CD14-positive monocyte (primary cell): ENCODE results near the gene MITF. TPM values are rescaled to one million over a fixed set of nuclear protein-coding genes. Genes with fewer than 3 reads are reported as not detected.

Source experiments
- DNase-seq, 3 donors: peaks; one replicate each; pipeline ENCODE4 v3.0.0-alpha.2; 2011 to 2022
- H2AFZ ChIP-seq: 2 replicates; pipeline ENCODE4 v1.6.0; 2012; ENCODE audit warnings: mild to moderate bottlenecking, low read depth, low read length, inconsistent platforms; ENCODE audit not compliant: insufficient read depth, poor library complexity, severe bottlenecking
- H3K27ac ChIP-seq, 2 donors: 1 replicate in 1 of 2; 2 replicates in 1 of 2; pipeline ENCODE4 v1.5.1; 2012 to 2013; ENCODE audit warnings: low read length in 2 of 2, control low read depth in 1 of 2, inconsistent platforms in 1 of 2, low read depth in 1 of 2, mild to moderate bottlenecking in 1 of 2
- H3K27me3 ChIP-seq, 2 donors: one replicate each; pipeline versions ENCODE4 v1.6.0 to v1.6.1; 2011 to 2013; ENCODE audit warnings: low read length in 2 of 2; ENCODE audit not compliant: control insufficient read depth in 2 of 2, insufficient read depth in 2 of 2
- H3K36me3 ChIP-seq, 2 donors: replicated peaks in 1 of 2; 1 replicate in 1 of 2; 2 replicates in 1 of 2; pipeline versions ENCODE4 v1.5.1 to v1.6.1; 2012 to 2013; ENCODE audit warnings: low read length in 2 of 2, control low read depth in 1 of 2, inconsistent platforms in 1 of 2, mild to moderate bottlenecking in 1 of 2; ENCODE audit not compliant: insufficient read depth in 2 of 2, control insufficient read depth in 1 of 2
- H3K4me1 ChIP-seq, 2 donors: 1 replicate in 1 of 2; 2 replicates in 1 of 2; pipeline versions ENCODE4 v1.5.1 to v1.6.1; 2012 to 2013; ENCODE audit warnings: low read length in 2 of 2, control low read depth in 1 of 2, inconsistent platforms in 1 of 2, mild to moderate bottlenecking in 1 of 2, moderate library complexity in 1 of 2; ENCODE audit not compliant: insufficient read depth in 2 of 2, control insufficient read depth in 1 of 2
- H3K4me2 ChIP-seq: replicated peaks from 2 replicates; pipeline ENCODE3; 2012; ENCODE audit warnings: low read length, moderate library complexity, mild to moderate bottlenecking; ENCODE audit not compliant: poor library complexity, severe bottlenecking; ENCODE audit errors: extremely low read depth
- H3K4me3 ChIP-seq, 3 experiments: fragments of 200-600 bp in 1 of 3; sonication (generic) in 1 of 3; replicated peaks in 1 of 3; 1 replicate in 2 of 3; 2 replicates in 1 of 3; pipeline ENCODE4 v1.5.1; 2011 to 2013; ENCODE audit warnings: low read length in 3 of 3, mild to moderate bottlenecking in 3 of 3, control low read depth in 2 of 3, low read depth in 2 of 3, inconsistent platforms in 1 of 3, moderate library complexity in 1 of 3
- H3K79me2 ChIP-seq: 2 replicates; pipeline ENCODE4 v1.6.0; 2012; ENCODE audit warnings: mild to moderate bottlenecking, control low read depth, inconsistent platforms, low read length, moderate library complexity; ENCODE audit not compliant: insufficient read depth
- H3K9ac ChIP-seq: 2 replicates; pipeline ENCODE4 v1.6.0; 2017; ENCODE audit warnings: low read length, mild to moderate bottlenecking; ENCODE audit not compliant: insufficient read depth, poor library complexity, severe bottlenecking
- H3K9me3 ChIP-seq, 2 donors: replicated peaks in 1 of 2; 1 replicate in 1 of 2; 2 replicates in 1 of 2; pipeline versions ENCODE4 v1.5.1 to v1.6.1; 2012 to 2013; ENCODE audit warnings: low read length in 2 of 2, control low read depth in 1 of 2; ENCODE audit not compliant: control insufficient read depth in 1 of 2, insufficient read depth in 1 of 2
- H4K20me1 ChIP-seq: 2 replicates; pipeline ENCODE4 v1.6.0; 2012; ENCODE audit warnings: mild to moderate bottlenecking, low read length, control low read depth, moderate library complexity; ENCODE audit not compliant: insufficient read depth
- H3K27ac Mint-ChIP-seq, 7 donors: one replicate each; pipeline ENCODE4 v1.8.0; 2020; ENCODE audit warnings: mild to moderate bottlenecking in 7 of 7, mixed read lengths in 7 of 7, moderate library complexity in 6 of 7, inconsistent platforms in 2 of 7
- H3K27me3 Mint-ChIP-seq, 3 donors: one replicate each; pipeline ENCODE4 v1.8.0; 2021 to 2022; ENCODE audit warnings: low read depth in 3 of 3, mild to moderate bottlenecking in 3 of 3, mixed read lengths in 3 of 3, moderate library complexity in 3 of 3, inconsistent platforms in 1 of 3
- H3K36me3 Mint-ChIP-seq, 2 donors: one replicate each; pipeline ENCODE4 v1.8.0; 2020; ENCODE audit warnings: mixed read lengths in 2 of 2, inconsistent platforms in 1 of 2, mild to moderate bottlenecking in 1 of 2
- H3K4me1 Mint-ChIP-seq: one replicate; pipeline ENCODE4 v1.8.0; 2020; ENCODE audit warnings: mild to moderate bottlenecking, mixed read lengths
- H3K4me3 Mint-ChIP-seq, 2 donors: one replicate each; pipeline ENCODE4 v1.8.0; 2020; ENCODE audit warnings: mild to moderate bottlenecking in 2 of 2, mixed read lengths in 2 of 2, moderate library complexity in 1 of 2
- H3K9me3 Mint-ChIP-seq, 7 donors: one replicate each; pipeline ENCODE4 v1.8.0; 2020 to 2022; ENCODE audit warnings: mixed read lengths in 7 of 7, mild to moderate bottlenecking in 6 of 7, moderate library complexity in 6 of 7, inconsistent platforms in 2 of 7
- CTCF ChIP-seq: fragments of 200-600 bp; IDR thresholded peaks from one replicate; pipeline ENCODE4 v1.8.0; 2022; ENCODE audit warnings: antibody characterized with exemption, mild to moderate bottlenecking
- WGBS: methylation state at CpG from one replicate; pipeline ENCODE4 v1.1.5; 2013; ENCODE audit warnings: missing lambda C conversion rate; ENCODE audit not compliant: insufficient coverage; 5-methylcytosine and 5-hydroxymethylcytosine counted together
- intact Hi-C, 2 donors: fragments of 100-400 bp; cut with micrococcal nuclease; formaldehyde crosslinking; loops; one replicate each; pipeline versions ENCODE4 v1.15.0 to v1.15.1; 2023
- polyA plus RNA-seq, 3 donors: library from polyadenylated mRNA; depleted of rRNA in 1 of 3; unstranded in 2 of 3; stranded (reverse) in 1 of 3; fragments of 300-500 nt in 2 of 3; fragments of >200 nt in 1 of 3; fragmentation: Illumina TruSeq in 2 of 3; gene quantifications; 1 replicate in 2 of 3; 2 replicates in 1 of 3; pipeline ENCODE4 v1.2.3, GENCODE V29; 2012 to 2021

The MITF gene
- polyA plus RNA-seq, 3 donors: 7.0 to 15.1 (median 12.1) TPM

- H3K27me3 ChIP-seq: no peaks in the 10 kb centered on the region
- no peaks in the 10 kb centered on the region for H4K20me1 ChIP-seq
- Mint-ChIP-seq H3K9me3 (peaks cover 0 to 3% (median 0%) of the 10 kb centered on the region in 7 donors), H3K27me3 (no peaks in the 10 kb centered on the region), H3K36me3 (peaks cover 0 to 11% of the 10 kb centered on the region in 2 donors), H3K4me3 (no peak overlapping the region), H3K4me1 (peaks cover 9% of the 10 kb centered on the region), H3K27ac (no peak overlapping the region)
- WGBS: no CpG with 5 or more reads among the region's 5 CpGs
- no peaks in the 10 kb centered on the region for H3K9me3 ChIP-seq
- TF ChIP-seq CTCF: no peak
- no peaks in the 10 kb centered on the region for H3K36me3 ChIP-seq
- no peak overlapping the region for H3K4me2 ChIP-seq
- no peaks in the 10 kb centered on the region for H3K79me2 ChIP-seq
- H3K9ac ChIP-seq: no peak overlapping the region
- no peak overlapping the region for H3K27ac ChIP-seq
- H3K4me1 ChIP-seq: peaks cover 5 to 7% of the 10 kb centered on the region in 2 donors
- no peak overlapping the region for H2AFZ ChIP-seq
- peak; percentile 2 to 16 (median 10) for DNase-seq
- H3K4me3 ChIP-seq: no peak overlapping the region
- intact Hi-C loops: no loop called here
Observed at GRCh38 chr3:69970827-69971226, 231.6 kb downstream of the MITF start.

- WGBS: no CpG with 5 or more reads among the region's 4 CpGs
- Mint-ChIP-seq H3K4me1 (peaks cover 9% of the 10 kb centered on the region), H3K9me3 (peaks cover 1 to 8% (median 7%) of the 10 kb centered on the region in 7 donors), H3K4me3 (no peak overlapping the region), H3K27me3 (no peaks in the 10 kb centered on the region), H3K36me3 (peaks cover 0 to 2% of the 10 kb centered on the region in 2 donors), H3K27ac (no peak overlapping the region)
- no peak for DNase-seq
- Histone ChIP-seq H3K4me1 (peaks cover 5 to 7% of the 10 kb centered on the region in 2 donors), H3K79me2 (no peaks in the 10 kb centered on the region), H3K4me3 (no peak overlapping the region), H3K4me2 (no peak overlapping the region), H3K27me3 (no peaks in the 10 kb centered on the region), H3K27ac (no peak overlapping the region), H3K9ac (no peak overlapping the region), H3K36me3 (no peaks in the 10 kb centered on the region), H2AFZ (no peak overlapping the region), H3K9me3 (peaks cover 2 to 3% of the 10 kb centered on the region in 2 donors), H4K20me1 (no peaks in the 10 kb centered on the region)
- TF ChIP-seq CTCF: no peak
- intact Hi-C loops: no loop called here
Observed at GRCh38 chr3:69972672-69973071, 233.4 kb downstream of the MITF start.
